Measurements from ENCODE around the gene GPR146.

The GPR146 gene

GRCh38 chr7:1085910-1086421 is 41.6 kb downstream of the GPR146 start:
- no peaks in the 10 kb centered on the region for H3K36me3 ChIP-seq (ENCODE audit: insufficient read depth, low read length)
- H3K4me1 ChIP-seq (ENCODE audit: insufficient read depth, low read length): peaks cover 11% of the 10 kb centered on the region
- no peaks in the 10 kb centered on the region for H3K9me3 ChIP-seq (ENCODE audit: control insufficient read depth, insufficient read depth, low read length)
- H3K9ac ChIP-seq (ENCODE audit: low read depth, low read length): no peak overlapping the region

- H3K36me3 ChIP-seq (ENCODE audit: insufficient read depth, low read length): no peaks in the 10 kb centered on the region
- peak overlapping the region; percentile 42; the same call in 1 of the 2 replicates for H3K9ac ChIP-seq (ENCODE audit: low read depth, low read length)
- H3K4me1 ChIP-seq (ENCODE audit: insufficient read depth, low read length): peaks cover 11% of the 10 kb centered on the region
These were observed 42.5 kb downstream of the GPR146 start for GRCh38 chr7:1086588-1087464.

GRCh38 chr7:1087465-1087814 is 43.1 kb downstream of the GPR146 start:
- Histone ChIP-seq H3K9me3 (ENCODE audit: control insufficient read depth, insufficient read depth, low read length) (no peaks in the 10 kb centered on the region), H3K9ac (ENCODE audit: low read depth, low read length) (peak overlapping the region; percentile 42; the same call in 1 of the 2 replicates), H3K4me1 (ENCODE audit: insufficient read depth, low read length) (peaks cover 11% of the 10 kb centered on the region), H3K36me3 (ENCODE audit: insufficient read depth, low read length) (no peaks in the 10 kb centered on the region)

More at GRCh38 chr7:1086588-1087464, 42.5 kb downstream of the GPR146 start:
- H3K9me3 ChIP-seq (ENCODE audit: control insufficient read depth, insufficient read depth, low read length): no peaks in the 10 kb centered on the region

- no peaks in the 10 kb centered on the region for H3K36me3 ChIP-seq (ENCODE audit: insufficient read depth, low read length)
- peak within 1 kb of the TSS; percentile 42; the same call in 1 of the 2 replicates for H3K9ac ChIP-seq (ENCODE audit: low read depth, low read length)
- peaks cover 11% of the 10 kb centered on the region for H3K4me1 ChIP-seq (ENCODE audit: insufficient read depth, low read length)
- H3K9me3 ChIP-seq (ENCODE audit: control insufficient read depth, insufficient read depth, low read length): no peaks in the 10 kb centered on the region
These were observed 43.9 kb downstream of the GPR146 start, which contains the start of gene GPER1 for GRCh38 chr7:1087952-1088920. Gene GPER1 (plus strand): TSS chr7:1088113. CDS start chr7:1091729, 3,616 bp downstream.

- Histone ChIP-seq H3K9me3 (ENCODE audit: control insufficient read depth, insufficient read depth, low read length) (no peaks in the 10 kb centered on the region), H3K9ac (ENCODE audit: low read depth, low read length) (no peak overlapping the region), H3K4me1 (ENCODE audit: insufficient read depth, low read length) (peaks cover 11% of the 10 kb centered on the region), H3K36me3 (ENCODE audit: insufficient read depth, low read length) (no peaks in the 10 kb centered on the region)
These were observed 45.9 kb downstream of the GPR146 start for GRCh38 chr7:1090236-1090635.

GRCh38 chr7:1090686-1091643 is 46.6 kb downstream of the GPR146 start:
- H3K9me3 ChIP-seq (ENCODE audit: control insufficient read depth, insufficient read depth, low read length): no peaks in the 10 kb centered on the region
- H3K9ac ChIP-seq (ENCODE audit: low read depth, low read length): no peak overlapping the region
- H3K4me1 ChIP-seq (ENCODE audit: insufficient read depth, low read length): peaks cover 11% of the 10 kb centered on the region
- H3K36me3 ChIP-seq (ENCODE audit: insufficient read depth, low read length): no peaks in the 10 kb centered on the region

- Histone ChIP-seq H3K9me3 (ENCODE audit: control insufficient read depth, insufficient read depth, low read length) (no peaks in the 10 kb centered on the region), H3K9ac (ENCODE audit: low read depth, low read length) (no peak overlapping the region), H3K36me3 (ENCODE audit: insufficient read depth, low read length) (no peaks in the 10 kb centered on the region), H3K4me1 (ENCODE audit: insufficient read depth, low read length) (peaks cover 11% of the 10 kb centered on the region)
These were observed 47.3 kb downstream of the GPR146 start for GRCh38 chr7:1091644-1092027.

- Histone ChIP-seq H3K9me3 (ENCODE audit: control insufficient read depth, insufficient read depth, low read length) (no peaks in the 10 kb centered on the region), H3K36me3 (ENCODE audit: insufficient read depth, low read length) (no peaks in the 10 kb centered on the region), H3K9ac (ENCODE audit: low read depth, low read length) (no peak overlapping the region), H3K4me1 (ENCODE audit: insufficient read depth, low read length) (peaks cover 11% of the 10 kb centered on the region)
These were observed 47.9 kb downstream of the GPR146 start for GRCh38 chr7:1092161-1092632.

- no peak overlapping the region for H3K9ac ChIP-seq (ENCODE audit: low read depth, low read length)
These were observed 48.6 kb downstream of the GPR146 start for GRCh38 chr7:1092806-1093501.

GRCh38 chr7:1093502-1093843 is 49.1 kb downstream of the GPR146 start:
- no peak overlapping the region for H3K9ac ChIP-seq (ENCODE audit: low read depth, low read length)
- peaks cover 1% of the 10 kb centered on the region; the same call in 1 of the 2 replicates for H3K4me1 ChIP-seq (ENCODE audit: insufficient read depth, low read length)
- 0 out of 2 replicates have a peak, but pooled peaks cover 4% of the 10 kb centered on the region for H3K36me3 ChIP-seq (ENCODE audit: insufficient read depth, low read length)
- H3K9me3 ChIP-seq (ENCODE audit: control insufficient read depth, insufficient read depth, low read length): no peaks in the 10 kb centered on the region

More at GRCh38 chr7:1092806-1093501, 48.6 kb downstream of the GPR146 start:
- no peaks in the 10 kb centered on the region for H3K9me3 ChIP-seq (ENCODE audit: control insufficient read depth, insufficient read depth, low read length)
- H3K36me3 ChIP-seq (ENCODE audit: insufficient read depth, low read length): 0 out of 2 replicates have a peak, but pooled peaks cover under 1% of the 10 kb centered on the region
- peaks cover 6% of the 10 kb centered on the region; the same call in 1 of the 2 replicates for H3K4me1 ChIP-seq (ENCODE audit: insufficient read depth, low read length)

- Histone ChIP-seq H3K9ac (ENCODE audit: low read depth, low read length) (no peak overlapping the region), H3K9me3 (ENCODE audit: control insufficient read depth, insufficient read depth, low read length) (no peaks in the 10 kb centered on the region), H3K36me3 (ENCODE audit: insufficient read depth, low read length) (0 out of 2 replicates have a peak, but pooled peaks cover 4% of the 10 kb centered on the region), H3K4me1 (ENCODE audit: insufficient read depth, low read length) (no peaks in the 10 kb centered on the region)
These were observed 49.7 kb downstream of the GPR146 start for GRCh38 chr7:1093916-1094508.

- H3K9me3 ChIP-seq (ENCODE audit: control insufficient read depth, insufficient read depth, low read length): no peaks in the 10 kb centered on the region
- H3K9ac ChIP-seq (ENCODE audit: low read depth, low read length): no peak overlapping the region
- no peaks in the 10 kb centered on the region for H3K4me1 ChIP-seq (ENCODE audit: insufficient read depth, low read length)
- 0 out of 2 replicates have a peak, but pooled peaks cover 4% of the 10 kb centered on the region for H3K36me3 ChIP-seq (ENCODE audit: insufficient read depth, low read length)
These were observed 50.5 kb downstream of the GPR146 start for GRCh38 chr7:1094870-1095269.
